Measurements from ENCODE around the gene ZDHHC14. TPM values are rescaled to one million over a fixed set of nuclear protein-coding genes. Genes with fewer than 3 reads are reported as not detected.

The ZDHHC14 gene
- total RNA-seq, 1 experiment from 2014 or later = 1.7 TPM

DNA sequence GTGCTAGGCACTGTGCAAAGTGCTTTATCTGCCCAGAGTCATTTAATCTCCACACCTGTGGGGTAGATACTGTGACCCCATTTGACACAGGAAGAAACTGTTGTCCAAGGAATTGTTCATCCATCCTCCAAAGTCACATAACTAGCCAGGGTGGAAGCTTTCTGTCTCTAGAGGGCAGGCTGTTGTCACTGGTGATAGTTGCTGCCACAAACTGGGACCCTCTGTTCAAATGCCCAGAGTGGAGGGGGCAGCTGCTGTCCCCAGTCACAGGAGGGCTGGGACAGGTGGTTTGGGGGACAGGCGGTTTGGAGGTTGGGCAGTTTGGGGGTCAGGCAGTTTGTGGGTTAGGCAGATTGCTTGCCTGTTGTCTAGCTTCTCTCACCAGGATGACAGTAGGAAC is 41.6 kb upstream of the ZDHHC14 start:
- H3K9me3 ChIP-seq (ENCODE audit: control insufficient read depth, low read depth, low read length) = no peaks in the 10 kb centered on the region
- H4K91ac ChIP-seq (ENCODE audit: insufficient read length, low read depth, low read length) = no peak overlapping the region
- Mint-ChIP-seq H3K4me3 (no peak overlapping the region), H3K27ac (no peak overlapping the region), H3K36me3 (ENCODE audit: insufficient read depth in 1 of 3, low read depth in 3 of 3) (no peaks in the 10 kb centered on the region), H3K27me3 (ENCODE audit: low read depth) (peaks cover 4% of the 10 kb centered on the region; the same call in 1 of the 2 replicates), H3K4me1 (no peaks in the 10 kb centered on the region), H3K9me3 (no peaks in the 10 kb centered on the region)
- no peak overlapping the region for H3K4me2 ChIP-seq (ENCODE audit: insufficient read depth, insufficient read length, low read length)
- no peaks in the 10 kb centered on the region for H3K79me2 ChIP-seq (ENCODE audit: insufficient read depth, low read length)
- no peak overlapping the region for H3K56ac ChIP-seq (ENCODE audit: insufficient read length, low read depth, low read length)
- no CpG with 5 or more reads among the region's 1 CpG for WGBS (ENCODE audit: extremely low coverage, insufficient read length, low lambda C conversion rate)
- H3K79me1 ChIP-seq (ENCODE audit: insufficient read depth, low read depth, low read length, poor library complexity, severe bottlenecking) = no peaks in the 10 kb centered on the region
- no peak overlapping the region for H3K18ac ChIP-seq (ENCODE audit: insufficient read length, low read depth, low read length)
- no peak overlapping the region for H3T11ph ChIP-seq (ENCODE audit: low read length)
- H3K27me3 ChIP-seq (ENCODE audit: insufficient read depth, low read length) = no peaks in the 10 kb centered on the region
- H4K20me1 ChIP-seq (ENCODE audit: control insufficient read depth, insufficient read depth, insufficient read length) = no peaks in the 10 kb centered on the region
- H2BK15ac ChIP-seq (ENCODE audit: low read depth, low read length) = no peak overlapping the region
- H3K14ac ChIP-seq (ENCODE audit: insufficient read depth, low read length) = no peak overlapping the region
- H3K23me2 ChIP-seq (ENCODE audit: insufficient read length, low read depth, low read length, poor library complexity, severe bottlenecking) = no peaks in the 10 kb centered on the region
- no peak overlapping the region for H3K4ac ChIP-seq (ENCODE audit: low read depth, low read length)
- no peak overlapping the region for H4K8ac ChIP-seq (replicated peaks; ENCODE audit: insufficient read length, low read depth, low read length)
- H3K4me1 ChIP-seq (ENCODE audit: insufficient read depth, low read length) = no peaks in the 10 kb centered on the region
- peak; percentile 34 for DNase-seq
- H2BK5ac ChIP-seq (ENCODE audit: insufficient read length, low read length) = no peak overlapping the region
- no peak overlapping the region for H4K5ac ChIP-seq (ENCODE audit: insufficient read length, low read depth, low read length)
- H3K23ac ChIP-seq (ENCODE audit: insufficient read length, low read depth, low read length) = no peak overlapping the region
- TF ChIP-seq, protein P1, sequence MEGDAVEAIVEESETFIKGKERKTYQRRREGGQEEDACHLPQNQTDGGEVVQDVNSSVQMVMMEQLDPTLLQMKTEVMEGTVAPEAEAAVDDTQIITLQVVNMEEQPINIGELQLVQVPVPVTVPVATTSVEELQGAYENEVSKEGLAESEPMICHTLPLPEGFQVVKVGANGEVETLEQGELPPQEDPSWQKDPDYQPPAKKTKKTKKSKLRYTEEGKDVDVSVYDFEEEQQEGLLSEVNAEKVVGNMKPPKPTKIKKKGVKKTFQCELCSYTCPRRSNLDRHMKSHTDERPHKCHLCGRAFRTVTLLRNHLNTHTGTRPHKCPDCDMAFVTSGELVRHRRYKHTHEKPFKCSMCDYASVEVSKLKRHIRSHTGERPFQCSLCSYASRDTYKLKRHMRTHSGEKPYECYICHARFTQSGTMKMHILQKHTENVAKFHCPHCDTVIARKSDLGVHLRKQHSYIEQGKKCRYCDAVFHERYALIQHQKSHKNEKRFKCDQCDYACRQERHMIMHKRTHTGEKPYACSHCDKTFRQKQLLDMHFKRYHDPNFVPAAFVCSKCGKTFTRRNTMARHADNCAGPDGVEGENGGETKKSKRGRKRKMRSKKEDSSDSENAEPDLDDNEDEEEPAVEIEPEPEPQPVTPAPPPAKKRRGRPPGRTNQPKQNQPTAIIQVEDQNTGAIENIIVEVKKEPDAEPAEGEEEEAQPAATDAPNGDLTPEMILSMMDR (conservative IDR thresholded peaks at IDR 0.05) = peak; percentile 40; the same call in 2 of the 3 replicates
- no peak overlapping the region for H2BK120ac ChIP-seq (ENCODE audit: low read depth, low read length, poor library complexity, severe bottlenecking)
- no peak overlapping the region for H2AFZ ChIP-seq (ENCODE audit: low read length)
- no peak overlapping the region for H2AK5ac ChIP-seq (ENCODE audit: insufficient read length, low read length)
- no peak overlapping the region for H3K27ac ChIP-seq (ENCODE audit: insufficient read length, low read depth, low read length)
- H2BK20ac ChIP-seq (ENCODE audit: low read depth, low read length, poor library complexity, severe bottlenecking) = no peak overlapping the region
- H2BK12ac ChIP-seq (ENCODE audit: insufficient read length, low read depth, low read length) = no peak overlapping the region
- H3K9ac ChIP-seq (ENCODE audit: extremely low read depth, insufficient read length, low read length) = no peak overlapping the region

Measured in H9 (cell line).